Endothelial cell of umbilical vein (primary cell): ENCODE data around the gene DGAT2. TPM values are rescaled to one million over a fixed set of nuclear protein-coding genes. Genes with fewer than 3 reads are reported as not detected.
A peak's percentile ranks its signal among the peaks of the same experiment; 100 is the strongest.

Experiments
- BruUV-seq: library from RNA; stranded (reverse); fragments of 400-500 nt; replicated peaks from 2 replicates; lab custom pipeline; 2021; lab: Mats Ljungman, UMichigan
- CTCF ChIA-PET: fragments of 300-600, 350-600 bp; sonication (Branson Sonifier 250); formaldehyde crosslinking; loops from one replicate; lab custom pipeline; 2021; ENCODE audit warnings: antibody characterized with exemption, inconsistent platforms; lab: Charles Lee
- POLR2A ChIA-PET: fragments of 300-600, 350-600 bp; sonication (Branson Sonifier 250); formaldehyde crosslinking; loops from one replicate; lab custom pipeline; 2021; ENCODE audit warnings: antibody characterized with exemption, inconsistent platforms; lab: Charles Lee
- DNase-seq: peaks from one replicate; pipeline ENCODE4 v3.0.0-alpha.2; 2011; ENCODE audit warnings: low read depth, low spot score
- FAIRE-seq: peaks from 2 replicates; lab custom pipeline; 2011; peaks lifted over from hg19 to GRCh38; lab: Jason Lieb, UNC
- H2AFZ ChIP-seq: 2 replicates; pipeline ENCODE4 v1.6.0; 2012; ENCODE audit warnings: low read depth, low read length, control low read depth, inconsistent platforms
- H3K27ac ChIP-seq: 2 replicates; pipeline ENCODE4 v1.5.1; 2011; ENCODE audit warnings: low read depth, mild to moderate bottlenecking, control low read depth, low read length, moderate library complexity; ENCODE audit not compliant: insufficient read depth
- H3K27me3 ChIP-seq, 2 experiments: 2 replicates each; pipeline versions ENCODE4 v1.6.0 to v1.6.1; 2011; ENCODE audit warnings: low read length in 2 of 2, mixed read lengths in 1 of 2; ENCODE audit not compliant: control insufficient read depth in 2 of 2, insufficient read depth in 2 of 2
- H3K36me3 ChIP-seq, 2 experiments: 2 replicates in 1 of 2; 3 replicates in 1 of 2; pipeline ENCODE4 v1.5.1; 2011; ENCODE audit warnings: low read length in 2 of 2, mild to moderate bottlenecking in 1 of 2, moderate library complexity in 1 of 2; ENCODE audit not compliant: control insufficient read depth in 2 of 2, insufficient read depth in 2 of 2; ENCODE audit errors: extremely low read depth in 1 of 2
- H3K4me1 ChIP-seq: 3 replicates; pipeline ENCODE4 v1.5.1; 2011; ENCODE audit warnings: mild to moderate bottlenecking, low read length; ENCODE audit not compliant: control insufficient read depth, insufficient read depth; ENCODE audit errors: extremely low read depth
- H3K4me2 ChIP-seq: 2 replicates; pipeline ENCODE4 v1.6.1; 2011; ENCODE audit warnings: low read length, control low read depth, mixed read lengths; ENCODE audit not compliant: insufficient read depth
- H3K4me3 ChIP-seq, 3 experiments: fragments of 200-600 bp in 1 of 3; sonication (generic), shearing (Covaris generic) in 1 of 3; replicated peaks in 1 of 3; 2 replicates each; pipeline ENCODE4 v1.5.1; 2011 to 2016; ENCODE audit warnings: control low read depth in 3 of 3, low read length in 3 of 3, mild to moderate bottlenecking in 2 of 3, inconsistent platforms in 1 of 3, low read depth in 1 of 3, moderate library complexity in 1 of 3; ENCODE audit not compliant: insufficient read depth in 1 of 3
- H3K79me2 ChIP-seq: 2 replicates; pipeline ENCODE4 v1.6.0; 2012; ENCODE audit warnings: low read length, inconsistent platforms; ENCODE audit not compliant: control insufficient read depth, insufficient read depth
- H3K9ac ChIP-seq: replicated peaks from 2 replicates; pipeline ENCODE3; 2011; ENCODE audit warnings: low read length, control low read depth; ENCODE audit not compliant: insufficient read depth; ENCODE audit errors: extremely low read depth
- H3K9me1 ChIP-seq: replicated peaks from 3 replicates; pipeline ENCODE4 v1.6.0; 2011; ENCODE audit warnings: mild to moderate bottlenecking, low read length; ENCODE audit not compliant: control insufficient read depth, insufficient read depth; ENCODE audit errors: extremely low read depth
- H3K9me3 ChIP-seq: replicated peaks from 2 replicates; pipeline ENCODE4 v1.5.1; 2012; ENCODE audit warnings: low read length, inconsistent platforms; ENCODE audit not compliant: control insufficient read depth, insufficient read depth
- H4K20me1 ChIP-seq: replicated peaks from 2 replicates; pipeline ENCODE3; 2011; ENCODE audit warnings: mild to moderate bottlenecking, low read length; ENCODE audit not compliant: control insufficient read depth, insufficient read depth; ENCODE audit errors: extremely low read depth
- EZH2 ChIP-seq: IDR thresholded peaks from 2 replicates; pipeline ENCODE4 v1.6.1; 2012; ENCODE audit warnings: borderline replicate concordance, low read depth, mild to moderate bottlenecking, moderate library complexity, low read length, inconsistent platforms; ENCODE audit not compliant: severe bottlenecking
- FOS ChIP-seq: IDR thresholded peaks from 2 replicates; pipeline ENCODE4 v1.6.1; 2011; ENCODE audit warnings: mild to moderate bottlenecking, low read length, moderate library complexity, borderline replicate concordance; ENCODE audit not compliant: insufficient read depth
- GATA2 ChIP-seq: IDR thresholded peaks from 2 replicates; pipeline ENCODE4 v1.7.0; 2011; ENCODE audit warnings: low read depth, mild to moderate bottlenecking, moderate library complexity, mixed read lengths, low read length; ENCODE audit not compliant: insufficient read length, insufficient read depth
- JUN ChIP-seq: IDR thresholded peaks from 2 replicates; pipeline ENCODE4 v1.6.1; 2011; ENCODE audit warnings: borderline replicate concordance, low read depth; ENCODE audit not compliant: insufficient read length, insufficient read depth
- MAX ChIP-seq: IDR thresholded peaks from 2 replicates; pipeline ENCODE4 v1.6.1; 2011; ENCODE audit not compliant: insufficient read depth, insufficient read length
- MYC ChIP-seq: IDR thresholded peaks from one replicate; pipeline ENCODE4 v1.6.1; 2011; ENCODE audit warnings: mild to moderate bottlenecking, low read depth, low read length
- POLR2A ChIP-seq: IDR thresholded peaks from 2 replicates; pipeline ENCODE4 v1.6.1; 2012; ENCODE audit warnings: low read depth, mild to moderate bottlenecking, control low read depth, low read length
- POLR2AphosphoS5 ChIP-seq: IDR thresholded peaks from 2 replicates; pipeline ENCODE4 v1.6.1; 2012; ENCODE audit warnings: low read depth, mild to moderate bottlenecking, control low read depth, low read length, moderate library complexity; ENCODE audit not compliant: insufficient read depth
- dilution Hi-C: fragments of 300-500 bp; cut with MboI; formaldehyde crosslinking; loops from one replicate; pipeline ENCODE4 v1.15.0; 2019; ENCODE audit warnings: low sequenced_read_pairs; ENCODE audit not compliant: extremely low pct_ligation_motif_present
- intact Hi-C: fragments of 100-400 bp; cut with micrococcal nuclease; formaldehyde crosslinking; loops from one replicate; pipeline ENCODE4 v1.10.0; 2022
- polyA plus RNA-seq, 4 experiments: library from polyadenylated mRNA; depleted of rRNA in 3 of 4; stranded (reverse) in 3 of 4; unstranded in 1 of 4; fragments of >200 nt; gene quantifications; 2 replicates each; pipeline versions ENCODE4 v1.2.1 to v1.2.3, GENCODE V29; 2011 to 2012; ENCODE audit warnings: missing spikeins in 1 of 4
- total RNA-seq: library from RNA; stranded (reverse); gene quantifications from 2 replicates; pipeline ENCODE4 v1.2.3, GENCODE V29; 2021
- TF ChIP-seq, protein P1 (sequence below), 2 donors: IDR thresholded peaks; 1 replicate in 1 of 2; 2 replicates in 1 of 2; pipeline ENCODE4 v1.5.1; 2011; ENCODE audit warnings: low read length in 2 of 2, mild to moderate bottlenecking in 2 of 2, moderate library complexity in 2 of 2, control low read depth in 1 of 2, inconsistent platforms in 1 of 2, low read depth in 1 of 2; ENCODE audit not compliant: insufficient read depth in 1 of 2; ENCODE audit errors: extremely low read depth in 1 of 2

The DGAT2 gene
- total and polyA plus RNA-seq, 2 donors (not counting 3 experiments of a cell fraction or from before 2014, with no cell fraction given) = 0.55 to 0.79 TPM

- H4K20me1 ChIP-seq = no peaks in the 10 kb centered on the region
- peaks cover 42% of the 10 kb centered on the region for H3K79me2 ChIP-seq
- H3K36me3 ChIP-seq = no peaks in the 10 kb centered on the region
- no peaks in the 10 kb centered on the region for H3K9me1 ChIP-seq
- peak overlapping the region; percentile 88 for H3K27ac ChIP-seq
- H3K4me2 ChIP-seq = peak overlapping the region; percentile 81
- no TSS peak for BruUV-seq
- H3K27me3 ChIP-seq = no peaks in the 10 kb centered on the region
- H3K4me1 ChIP-seq = peaks cover 35% of the 10 kb centered on the region
- FAIRE-seq = no peak
- ChIA-PET POLR2A (interaction anchor here (0.7 to 2.5 kb wide), 3 partner anchors 10 to 36 kb away, joined by 3 to 18 read pairs (median 3); no protein-coding TSS in a partner anchor), CTCF (interaction anchor here (0.9 to 5.9 kb wide), 12 partner anchors 8 to 338 kb away, joined by 3 to 59 read pairs (median 10); no protein-coding TSS in a partner anchor)
- H3K9ac ChIP-seq = peak overlapping the region; percentile 90
- H2AFZ ChIP-seq = no peak overlapping the region
- no peaks in the 10 kb centered on the region for H3K9me3 ChIP-seq
- no peak for DNase-seq
- intact Hi-C loops = loop anchor here (2.0 to 5.0 kb wide), 2 partner anchors 38 to 52 kb away; no protein-coding TSS in a partner anchor
- H3K4me3 ChIP-seq = peak overlapping the region; percentile 3 to 95 (median 69)
- dilution Hi-C loops = no loop called here
- no peak for TF ChIP-seq MYC
- TF ChIP-seq POLR2A = peak; percentile 66
Measured at GRCh38 chr11:75814363-75814676, 45.7 kb downstream of the DGAT2 start.

DNA sequence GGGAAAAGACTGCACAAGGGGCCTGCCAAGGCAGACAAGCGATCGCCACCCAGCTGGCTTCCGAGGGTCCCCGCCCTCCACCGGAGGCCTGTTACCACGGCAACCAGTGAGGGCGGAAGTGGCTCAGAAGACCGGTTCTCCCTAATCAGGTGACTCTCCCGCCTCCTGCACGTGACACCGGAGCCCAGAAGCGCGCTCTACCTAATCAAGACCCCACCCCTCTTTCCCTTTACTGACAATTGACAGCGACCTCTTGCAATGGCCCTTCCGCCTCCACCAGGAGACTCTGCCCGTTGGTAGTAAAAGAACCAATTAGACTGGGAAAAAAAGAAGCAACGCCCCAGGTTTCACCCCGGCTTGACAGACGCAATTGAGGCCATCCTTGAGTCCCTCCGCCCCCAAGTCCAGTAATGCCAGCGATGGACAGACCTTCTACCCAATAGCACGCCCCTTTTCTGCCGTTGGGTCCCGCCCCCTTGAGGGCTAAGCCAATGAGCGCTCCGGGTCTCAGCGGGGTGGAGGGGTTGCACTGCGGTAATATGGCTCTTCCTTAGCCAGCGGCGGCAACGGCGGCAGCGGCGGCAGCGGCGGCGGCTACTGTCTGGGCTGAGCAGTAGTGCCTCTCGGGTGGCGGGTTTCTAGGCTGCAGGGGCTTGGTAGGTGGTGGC, 46.2 kb downstream of the DGAT2 start, which contains the start of gene UVRAG:
Gene UVRAG (plus strand): TSS at position 534 of the 668 bp plus-strand sequence. CDS start 198 bp downstream, outside the sequence.
- H3K4me3 ChIP-seq = peak within 1 kb of the TSS; percentile 90 to 95 (median 93)
- peaks cover 35% of the 10 kb centered on the region for H3K4me1 ChIP-seq
- no peaks in the 10 kb centered on the region for H3K27me3 ChIP-seq
- dilution Hi-C loops (no loop called here), intact Hi-C loops (loop anchor here (2.0 to 5.0 kb wide), 2 partner anchors 37 to 52 kb away; no protein-coding TSS in a partner anchor)
- H3K27ac ChIP-seq = peak within 1 kb of the TSS; percentile 88
- ChIA-PET CTCF (interaction anchor here (0.8 to 5.9 kb wide), 9 partner anchors 11 to 337 kb away, joined by 3 to 59 read pairs (median 18); no protein-coding TSS in a partner anchor), POLR2A (interaction anchor here (0.7 to 2.5 kb wide), 4 partner anchors 9 to 261 kb away, joined by 3 to 18 read pairs (median 3); no protein-coding TSS in a partner anchor)
- peak within 1 kb of the TSS; percentile 92 for H3K4me2 ChIP-seq
- TF ChIP-seq JUN = no peak
- peak; percentile 82 for TF ChIP-seq POLR2A
- TF ChIP-seq, protein P1, sequence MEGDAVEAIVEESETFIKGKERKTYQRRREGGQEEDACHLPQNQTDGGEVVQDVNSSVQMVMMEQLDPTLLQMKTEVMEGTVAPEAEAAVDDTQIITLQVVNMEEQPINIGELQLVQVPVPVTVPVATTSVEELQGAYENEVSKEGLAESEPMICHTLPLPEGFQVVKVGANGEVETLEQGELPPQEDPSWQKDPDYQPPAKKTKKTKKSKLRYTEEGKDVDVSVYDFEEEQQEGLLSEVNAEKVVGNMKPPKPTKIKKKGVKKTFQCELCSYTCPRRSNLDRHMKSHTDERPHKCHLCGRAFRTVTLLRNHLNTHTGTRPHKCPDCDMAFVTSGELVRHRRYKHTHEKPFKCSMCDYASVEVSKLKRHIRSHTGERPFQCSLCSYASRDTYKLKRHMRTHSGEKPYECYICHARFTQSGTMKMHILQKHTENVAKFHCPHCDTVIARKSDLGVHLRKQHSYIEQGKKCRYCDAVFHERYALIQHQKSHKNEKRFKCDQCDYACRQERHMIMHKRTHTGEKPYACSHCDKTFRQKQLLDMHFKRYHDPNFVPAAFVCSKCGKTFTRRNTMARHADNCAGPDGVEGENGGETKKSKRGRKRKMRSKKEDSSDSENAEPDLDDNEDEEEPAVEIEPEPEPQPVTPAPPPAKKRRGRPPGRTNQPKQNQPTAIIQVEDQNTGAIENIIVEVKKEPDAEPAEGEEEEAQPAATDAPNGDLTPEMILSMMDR (IDR thresholded peaks at IDR 0.05; ENCODE audit: extremely low read depth in 1 of 2, insufficient read depth in 1 of 2, low read depth in 1 of 2, low read length in 2 of 2) = no peak
- TF ChIP-seq MYC = no peak
- TF ChIP-seq FOS = no peak
- peak; percentile 99 for TF ChIP-seq MAX
- no peak for TF ChIP-seq GATA2
- peak; percentile 84 for TF ChIP-seq POLR2AphosphoS5
- TF ChIP-seq EZH2 = no peak
- H3K9me3 ChIP-seq = no peaks in the 10 kb centered on the region
- BruUV-seq = no TSS peak
- DNase-seq (peak; percentile 100), FAIRE-seq (peak; percentile 97)
- H3K36me3 ChIP-seq = no peaks in the 10 kb centered on the region
- no peaks in the 10 kb centered on the region for H3K9me1 ChIP-seq
- peak within 1 kb of the TSS; percentile 90 for H3K9ac ChIP-seq
- no peaks in the 10 kb centered on the region for H4K20me1 ChIP-seq
- H2AFZ ChIP-seq = no peak within 1 kb of the TSS
- peaks cover 47% of the 10 kb centered on the region for H3K79me2 ChIP-seq
